ENCODE results near the gene CBARP. TPM values are rescaled to one million over a fixed set of nuclear protein-coding genes. Genes with fewer than 3 reads are reported as not detected.
"Not testable (repeated sequence)": the region's sequence is repeated elsewhere in the genome, so short reads cannot be mapped to it uniquely, and the experiment has no call there.

The CBARP gene
- total RNA-seq, 1 donor from 2014 or later: 1.9 TPM

DNA sequence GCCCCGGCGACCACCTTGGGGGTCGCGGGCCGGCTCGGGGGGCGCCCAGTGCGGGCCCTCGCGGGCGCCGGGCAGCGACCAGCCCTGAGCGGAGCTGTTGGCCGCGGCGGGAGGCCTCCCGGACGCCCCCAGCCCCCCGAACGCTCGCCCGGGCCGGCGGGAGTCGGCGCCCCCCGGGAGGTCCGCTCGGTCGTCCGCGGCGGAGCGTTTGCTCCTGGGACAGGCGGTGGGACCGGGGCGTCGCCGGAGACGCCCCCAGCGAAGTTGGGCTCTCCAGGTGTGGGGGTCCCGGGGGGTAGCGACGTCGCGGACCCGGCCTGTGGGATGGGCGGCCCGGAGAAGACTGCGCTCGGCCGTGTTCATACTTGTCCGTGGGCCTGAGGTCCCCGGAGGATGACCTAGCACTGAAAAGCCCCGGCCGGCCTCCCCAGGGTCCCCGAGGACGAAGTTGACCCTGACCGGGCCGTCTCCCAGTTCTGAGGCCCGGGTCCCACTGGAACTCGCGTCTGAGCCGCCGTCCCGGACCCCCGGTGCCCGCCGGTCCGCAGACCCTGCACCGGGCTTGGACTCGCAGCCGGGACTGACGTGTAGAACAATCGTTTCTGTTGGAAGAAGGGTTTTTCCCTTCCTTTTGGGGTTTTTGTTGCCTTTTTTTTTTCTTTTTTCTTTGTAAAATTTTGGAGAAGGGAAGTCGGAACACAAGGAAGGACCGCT is 31.5 kb downstream of the CBARP start:
- DNase-seq (ENCODE audit: low spot score): no peak
- intact Hi-C loops (cut with DNase I): no loop called here

DNA sequence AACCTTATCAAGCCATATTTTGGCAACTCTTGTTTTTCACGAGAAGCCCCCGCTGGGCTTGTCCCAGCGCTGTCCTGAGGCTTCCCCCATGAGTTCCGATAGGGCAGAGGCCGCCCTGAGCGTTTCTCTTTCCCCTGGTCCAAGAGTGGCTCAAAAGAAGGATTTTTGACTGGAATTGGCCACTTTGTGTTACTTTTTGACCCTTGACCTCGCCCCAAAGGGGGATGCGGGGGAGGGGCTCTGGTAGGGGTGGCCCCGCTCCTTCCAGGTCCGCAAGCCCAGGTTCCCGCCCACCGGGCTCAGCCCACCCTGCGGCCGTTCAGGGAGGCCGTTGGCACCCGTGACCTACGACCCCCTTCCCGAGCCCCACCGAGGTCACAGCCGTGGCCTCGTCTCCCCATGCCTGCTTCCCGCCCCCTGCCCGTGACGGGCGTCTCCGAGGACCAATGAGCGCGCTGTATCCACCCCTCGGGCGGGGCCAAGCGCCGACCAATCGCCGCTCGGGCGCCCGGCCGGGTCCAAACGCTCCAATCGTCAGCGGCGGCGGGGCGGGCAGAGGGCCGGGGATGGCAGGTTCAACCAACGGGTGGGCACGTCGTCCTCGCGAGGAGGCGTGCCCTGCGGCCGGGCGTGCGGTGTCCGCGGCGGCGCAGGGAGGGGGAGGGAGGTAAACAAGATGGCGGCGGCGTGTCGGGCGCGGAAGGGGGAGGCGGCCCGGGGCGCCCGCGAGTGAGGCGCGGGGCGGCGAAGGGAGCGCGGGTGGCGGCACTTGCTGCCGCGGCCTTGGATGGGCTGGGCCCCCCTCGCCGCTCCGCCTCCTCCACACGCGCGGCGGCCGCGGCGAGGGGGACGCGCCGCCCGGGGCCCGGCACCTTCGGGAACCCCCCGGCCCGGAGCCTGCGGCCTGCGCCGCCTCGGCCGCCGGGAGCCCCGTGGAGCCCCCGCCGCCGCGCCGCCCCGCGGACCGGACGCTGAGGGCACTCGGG is 32.4 kb downstream of the CBARP start, which contains the start of gene STK11:
STK11 (plus strand) TSS at position 665 of the 986 bp plus-strand sequence. CDS start 1,136 bp downstream, outside the sequence.
- peak; percentile 100 for DNase-seq (ENCODE audit: low spot score)
- intact Hi-C loops (cut with DNase I): no loop called here

DNA sequence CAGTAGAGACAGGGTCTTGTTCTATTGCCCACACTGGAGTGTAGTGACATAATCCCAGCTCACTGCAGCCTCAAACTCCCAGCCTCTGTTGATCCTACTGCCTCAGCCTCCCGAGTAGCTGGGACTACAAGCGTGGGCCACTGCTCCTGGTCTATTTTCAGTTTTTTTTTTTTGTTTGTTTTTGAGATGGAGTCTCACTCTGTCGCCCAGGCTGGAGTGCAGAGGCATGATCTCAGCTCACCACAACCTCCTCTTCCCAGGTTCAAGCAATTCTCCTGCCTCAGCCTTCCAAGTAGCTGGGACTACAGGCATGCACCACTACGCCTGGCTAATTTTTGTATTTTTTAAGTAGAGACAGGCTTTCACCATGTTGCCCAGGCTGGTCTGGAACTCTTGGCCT is 37.2 kb downstream of the CBARP start:
- DNase-seq (ENCODE audit: low spot score); intact Hi-C loops (cut with DNase I): not testable (repeated sequence)

DNA sequence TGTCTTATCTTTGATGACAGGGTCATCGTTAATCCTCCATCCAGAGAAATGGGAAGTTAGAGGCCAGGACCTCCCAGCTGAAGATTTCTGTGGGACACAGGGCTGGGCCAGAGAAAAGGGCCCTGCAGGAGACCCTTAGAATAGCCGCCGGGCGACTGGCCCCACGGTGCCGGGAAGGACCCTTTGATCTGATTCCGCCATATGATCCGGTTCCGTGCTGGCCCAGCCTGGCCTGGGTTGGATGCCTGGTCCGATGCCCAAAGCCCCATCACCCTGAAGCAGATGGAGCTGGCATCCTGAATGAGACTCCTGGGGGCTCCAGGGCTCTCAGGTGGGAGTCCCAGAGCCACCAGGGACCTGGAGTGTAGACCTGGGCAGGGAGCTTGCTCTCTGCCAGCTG is 38.3 kb downstream of the CBARP start:
- intact Hi-C loops (cut with DNase I): no loop called here
- no peak for DNase-seq (ENCODE audit: low spot score)

DNA sequence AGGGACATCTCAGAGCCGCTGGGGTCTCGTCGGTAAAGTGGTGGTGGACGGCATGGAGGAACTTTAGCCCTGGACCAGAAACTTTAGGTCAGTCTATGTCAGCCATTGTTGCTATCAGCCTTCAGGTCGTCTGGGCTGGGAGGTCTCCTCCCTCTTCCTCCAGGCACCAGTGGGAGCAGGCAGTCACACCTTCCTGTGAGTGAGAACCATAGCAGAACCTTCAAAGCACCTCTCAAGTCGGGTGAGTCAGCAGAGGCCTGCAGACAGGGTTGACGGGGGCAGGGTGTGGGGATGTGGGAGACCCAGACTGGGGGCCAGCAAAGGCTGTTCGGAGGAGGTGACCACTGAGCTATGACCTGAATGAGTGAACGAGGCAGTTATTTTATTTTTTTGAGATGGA is 48.4 kb downstream of the CBARP start:
- DNase-seq (ENCODE audit: low spot score): no peak
- intact Hi-C loops (cut with DNase I): no loop called here

DNA sequence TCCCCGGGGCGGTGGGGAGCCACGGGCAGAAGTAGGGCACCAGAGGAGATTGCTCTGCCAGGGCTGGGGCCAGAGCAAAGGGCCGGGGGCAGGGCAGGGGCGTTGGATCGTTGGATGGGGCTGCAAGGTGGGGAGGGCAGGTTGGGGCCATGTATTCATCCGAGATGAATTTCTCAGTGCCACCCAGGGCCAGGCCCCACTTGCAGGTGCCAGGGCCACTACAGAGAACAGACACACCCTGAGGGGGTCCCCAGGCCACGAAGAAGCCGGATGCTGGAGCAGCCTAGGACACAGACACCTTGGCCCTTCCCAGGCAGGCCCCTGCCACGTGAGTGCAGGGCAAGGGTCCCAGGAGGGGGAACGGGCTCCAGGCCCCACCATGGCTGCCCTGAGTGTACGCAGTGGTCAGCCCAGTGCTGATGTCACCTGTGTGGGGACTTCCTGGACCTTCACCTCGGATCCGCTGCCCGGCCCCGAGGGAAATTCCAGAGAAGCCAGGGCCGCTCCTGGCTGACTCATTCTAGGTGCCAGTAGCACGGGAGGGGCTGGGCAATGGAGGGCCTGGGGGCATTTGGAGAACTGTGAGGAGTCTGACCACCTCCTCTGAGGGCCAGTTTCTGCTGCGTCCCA is 54.1 kb downstream of the CBARP start:
- DNase-seq (ENCODE audit: low spot score): no peak
- intact Hi-C loops (cut with DNase I): no loop called here

DNA sequence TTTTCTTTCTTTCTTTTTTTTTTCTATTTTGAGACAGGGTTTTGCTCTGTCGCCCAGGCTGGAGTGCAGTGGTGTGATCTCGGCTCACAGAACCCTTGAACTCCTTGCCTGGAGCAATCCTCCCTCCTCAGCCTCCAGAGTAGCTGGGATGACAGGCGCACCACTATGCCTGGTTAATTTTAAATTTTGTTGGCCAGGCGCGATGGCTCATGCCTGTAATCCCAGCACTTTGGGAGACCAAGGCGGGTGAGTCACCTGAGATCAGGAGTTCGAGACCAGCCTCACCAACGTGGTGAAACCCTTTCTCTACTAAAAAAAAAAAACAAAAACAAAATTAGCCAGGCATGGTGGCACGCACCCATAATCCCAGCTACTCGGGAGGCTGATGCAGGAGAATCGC is 55.1 kb downstream of the CBARP start:
- DNase-seq (ENCODE audit: low spot score): no peak
- intact Hi-C loops (cut with DNase I): no loop called here

DNA sequence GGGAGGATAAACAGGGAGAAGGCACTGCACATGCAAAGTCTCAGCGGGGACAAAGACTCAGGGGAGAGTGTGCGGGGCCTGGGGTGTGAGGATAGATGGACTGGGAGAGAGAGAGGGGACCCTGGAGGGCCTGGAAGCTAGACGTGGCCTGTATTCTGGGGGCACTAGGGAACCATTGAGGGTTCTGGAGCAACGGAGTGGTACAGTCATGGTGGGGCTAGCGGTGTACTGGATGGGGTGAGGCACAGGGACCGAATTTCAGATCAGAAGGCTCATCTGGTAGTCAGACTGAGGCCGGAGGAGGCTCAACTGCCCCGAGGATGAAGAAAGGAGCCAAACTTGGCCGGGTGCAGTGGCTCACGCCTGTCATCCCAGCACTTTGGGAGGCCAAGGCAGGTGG is 55.7 kb downstream of the CBARP start:
- intact Hi-C loops (cut with DNase I): no loop called here

DNA sequence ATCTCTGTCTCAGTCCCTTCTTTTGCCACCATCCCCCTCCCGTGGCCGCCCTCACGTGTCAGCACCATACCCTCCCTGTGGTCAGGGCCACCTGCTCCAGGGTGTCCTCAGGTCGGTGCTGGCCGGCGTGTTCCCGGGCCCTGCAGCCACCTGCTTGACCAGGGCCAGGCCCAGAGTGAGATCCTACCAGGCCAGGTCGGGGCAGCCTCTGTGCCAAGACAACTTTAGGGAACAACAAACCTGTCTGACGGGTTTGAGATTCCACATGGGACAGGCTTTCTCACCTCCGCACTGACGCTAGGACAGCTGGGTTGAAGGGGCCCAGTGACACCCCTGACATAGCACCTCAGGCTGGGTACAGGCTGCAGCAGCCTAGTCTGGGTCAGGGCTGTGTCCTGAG is 56.2 kb downstream of the CBARP start:
- intact Hi-C loops (cut with DNase I): no loop called here
- no peak for DNase-seq (ENCODE audit: low spot score)

More for the DNA sequence above, 55.7 kb downstream of the CBARP start:
- DNase-seq (ENCODE audit: low spot score): no peak

Other genes with a start within 250 kb of the CBARP start
- not detected for gene GRIN3B, start 237.6 kb downstream of the CBARP start, total RNA-seq
- gene TMEM259, start 216.9 kb downstream of the CBARP start, total RNA-seq: 125 TPM
- not detected for gene RNU6-2, start 216.5 kb downstream of the CBARP start, total RNA-seq
- 44.8 TPM for gene CNN2, start 211.4 kb downstream of the CBARP start, total RNA-seq
- 10.5 TPM for gene ABCA7, start 197.9 kb downstream of the CBARP start, total RNA-seq
- gene ARHGAP45, start 170.8 kb downstream of the CBARP start, total RNA-seq: 3.7 TPM
- gene POLR2E, start 142.6 kb downstream of the CBARP start, total RNA-seq: 125 TPM
- gene GPX4, start 134.0 kb downstream of the CBARP start, total RNA-seq: 243 TPM
- 37.3 TPM for gene SBNO2, start 63.7 kb downstream of the CBARP start, total RNA-seq
- 49.7 TPM for gene STK11, start 32.2 kb downstream of the CBARP start, total RNA-seq
- gene ATP5F1D, start 3.7 kb upstream of the CBARP start, total RNA-seq: 486 TPM
- gene MIDN, start 10.6 kb upstream of the CBARP start, total RNA-seq: 97.5 TPM
- gene CIRBP, start 31.3 kb upstream of the CBARP start, total RNA-seq: 318 TPM
- 20.0 TPM for gene FAM174C, start 37.5 kb upstream of the CBARP start, total RNA-seq
- not detected for gene EFNA2, start 47.9 kb upstream of the CBARP start, total RNA-seq
- gene NDUFS7, start 145.9 kb upstream of the CBARP start, total RNA-seq: 233 TPM
- gene GAMT, start 163.5 kb upstream of the CBARP start, total RNA-seq: 51.6 TPM
- gene DAZAP1, start 169.6 kb upstream of the CBARP start, total RNA-seq: 81.2 TPM
- gene RPS15, start 200.4 kb upstream of the CBARP start, total RNA-seq: 479 TPM
- gene APC2, start 212.1 kb upstream of the CBARP start, total RNA-seq: 0.08 TPM
- gene C19orf25, start 241.2 kb upstream of the CBARP start, total RNA-seq: 16.9 TPM

Measured in cardiac septum (tissue), 1 donor.